VCaP (cell line): ENCODE results near the gene PDK4.

Experiments used
- H3K27ac ChIP-seq: fragments of 450-650 bp; 2 replicates; pipeline ENCODE4 v1.5.1; 2017
- TF ChIP-seq, protein P1 (sequence below): fragments of 450-650 bp; conservative IDR thresholded peaks from 2 replicates; pipeline ENCODE4 v1.5.1; 2017; ENCODE audit warnings: mild to moderate bottlenecking, moderate library complexity

The PDK4 gene

DNA sequence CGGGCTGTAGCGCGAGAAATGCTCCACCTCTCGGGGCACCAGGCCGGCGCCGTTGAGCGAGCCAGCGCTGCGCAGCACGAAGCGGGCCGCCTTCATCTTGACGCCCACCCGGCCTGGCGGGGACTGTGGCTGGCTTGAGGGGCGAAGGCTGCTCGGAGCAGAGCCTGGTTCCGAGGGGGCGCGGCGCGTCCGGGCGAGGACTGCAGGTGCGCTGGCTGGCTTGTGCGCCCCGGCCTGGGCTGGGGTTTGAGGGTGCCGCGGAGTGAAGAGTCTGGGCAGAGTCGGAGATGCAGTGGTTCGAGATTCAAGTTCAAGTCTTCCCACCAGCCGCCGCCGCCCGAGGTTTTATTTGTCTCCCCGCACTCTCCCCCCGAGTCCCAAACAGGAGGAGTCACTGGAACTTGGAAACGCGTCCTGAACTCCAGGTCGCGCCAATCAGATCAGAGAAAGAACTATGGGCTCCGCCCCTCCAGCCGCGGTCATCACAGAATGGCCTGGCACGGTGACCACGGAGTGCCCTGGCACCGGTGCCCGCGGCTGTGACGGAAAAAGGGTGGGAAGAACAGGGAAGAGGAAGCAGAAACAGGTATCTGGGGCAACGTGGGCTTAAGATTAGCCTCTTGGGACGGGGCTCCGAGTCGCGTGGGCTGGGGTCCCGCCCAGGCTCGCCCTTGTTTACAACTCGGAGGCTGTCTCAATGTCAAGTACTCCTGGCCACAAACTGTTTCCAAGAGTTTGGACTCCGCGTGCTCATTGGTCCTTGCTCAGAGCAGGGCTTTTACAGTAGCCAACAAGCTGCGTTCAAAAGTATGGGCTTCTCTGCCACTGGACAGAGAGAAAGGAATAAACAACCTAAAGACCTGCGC, at the start of gene PDK4:
Gene PDK4 (minus strand): TSS at position 319 of the 866 bp plus-strand sequence. CDS start 223 bp downstream, at position 96.
- H3K27ac ChIP-seq, result no peak within 1 kb of the TSS

DNA sequence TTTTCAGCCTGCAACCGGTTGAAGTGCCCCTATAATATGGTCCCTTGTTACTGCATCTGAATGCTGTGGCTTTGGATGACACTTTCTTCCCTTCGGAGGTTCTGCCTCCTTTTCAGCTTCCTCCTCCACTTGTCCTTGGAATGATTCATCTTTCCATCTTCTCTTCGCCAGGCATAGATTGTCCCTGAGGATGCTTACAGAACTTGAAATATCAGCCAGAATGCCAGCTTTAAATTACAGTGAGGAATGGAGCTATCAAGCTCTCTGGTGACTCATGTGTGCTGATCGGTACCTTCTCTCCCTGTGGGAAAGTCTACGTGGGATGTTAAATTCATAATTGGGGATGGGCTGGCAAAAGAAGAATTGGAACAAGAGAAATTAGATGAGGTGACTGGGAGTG, 45.9 kb upstream of the PDK4 start:
- TF ChIP-seq, protein P1, sequence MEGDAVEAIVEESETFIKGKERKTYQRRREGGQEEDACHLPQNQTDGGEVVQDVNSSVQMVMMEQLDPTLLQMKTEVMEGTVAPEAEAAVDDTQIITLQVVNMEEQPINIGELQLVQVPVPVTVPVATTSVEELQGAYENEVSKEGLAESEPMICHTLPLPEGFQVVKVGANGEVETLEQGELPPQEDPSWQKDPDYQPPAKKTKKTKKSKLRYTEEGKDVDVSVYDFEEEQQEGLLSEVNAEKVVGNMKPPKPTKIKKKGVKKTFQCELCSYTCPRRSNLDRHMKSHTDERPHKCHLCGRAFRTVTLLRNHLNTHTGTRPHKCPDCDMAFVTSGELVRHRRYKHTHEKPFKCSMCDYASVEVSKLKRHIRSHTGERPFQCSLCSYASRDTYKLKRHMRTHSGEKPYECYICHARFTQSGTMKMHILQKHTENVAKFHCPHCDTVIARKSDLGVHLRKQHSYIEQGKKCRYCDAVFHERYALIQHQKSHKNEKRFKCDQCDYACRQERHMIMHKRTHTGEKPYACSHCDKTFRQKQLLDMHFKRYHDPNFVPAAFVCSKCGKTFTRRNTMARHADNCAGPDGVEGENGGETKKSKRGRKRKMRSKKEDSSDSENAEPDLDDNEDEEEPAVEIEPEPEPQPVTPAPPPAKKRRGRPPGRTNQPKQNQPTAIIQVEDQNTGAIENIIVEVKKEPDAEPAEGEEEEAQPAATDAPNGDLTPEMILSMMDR, result no peak
- H3K27ac ChIP-seq, result no peak overlapping the region

More for the DNA sequence above, at the start of gene PDK4:
- TF ChIP-seq, protein P1, result no peak

DNA sequence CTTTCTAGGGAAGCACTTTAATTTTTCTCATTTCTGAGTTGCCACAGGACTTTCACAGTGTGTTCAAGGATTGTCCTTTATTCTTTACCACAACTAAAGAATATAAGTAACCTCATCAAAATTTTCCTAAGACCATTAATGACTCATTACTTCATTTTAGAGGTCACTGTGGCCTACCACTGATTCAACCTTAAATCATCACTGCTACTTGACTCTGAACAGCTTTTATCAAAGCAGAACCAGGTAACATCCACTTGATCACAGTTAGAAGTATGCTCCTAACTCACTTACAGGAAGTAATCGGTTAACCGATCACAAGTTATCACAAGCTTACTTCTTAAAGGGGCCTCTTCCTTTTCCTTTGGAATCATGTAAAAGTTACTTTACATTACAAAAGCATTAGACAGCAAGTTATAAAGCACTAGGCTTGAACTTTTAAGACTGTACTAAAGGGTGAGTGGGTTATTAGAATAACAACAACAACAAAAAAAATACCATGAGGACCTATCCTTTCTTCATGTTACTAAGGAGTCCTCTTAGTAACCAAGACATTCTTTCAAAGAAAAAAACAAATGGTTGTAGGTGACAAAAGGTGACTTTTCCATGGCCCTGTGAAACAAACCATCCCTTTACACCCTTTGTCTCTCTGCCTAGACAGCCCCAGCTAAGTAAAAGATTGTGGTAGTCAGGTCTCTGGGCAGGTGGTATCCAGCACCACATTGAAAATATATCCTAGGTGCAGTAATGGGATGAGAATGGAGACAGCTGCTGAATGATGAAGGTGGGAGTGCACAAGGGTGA, 40.0 kb upstream of the PDK4 start:
- TF ChIP-seq, protein P1, result no peak
- H3K27ac ChIP-seq, result no peak overlapping the region

DNA sequence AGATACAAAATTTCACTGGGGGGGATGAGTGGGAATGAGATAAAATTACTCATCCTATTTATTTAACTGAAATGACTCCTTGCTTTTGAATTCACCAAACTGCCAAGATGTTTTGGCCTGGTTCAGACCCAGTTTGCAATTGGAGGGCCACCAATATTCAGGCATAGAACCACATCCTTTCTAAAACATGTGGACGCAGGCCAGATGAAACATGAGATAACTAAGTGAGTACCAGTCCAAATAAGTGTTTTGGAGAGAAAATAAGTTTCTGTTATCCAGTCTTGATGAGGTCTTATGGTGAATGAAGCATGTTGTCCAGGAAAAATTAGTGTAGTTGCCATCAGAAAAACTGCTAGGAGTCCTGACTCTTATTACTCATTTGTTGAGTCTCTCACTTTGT, 36.3 kb upstream of the PDK4 start:
- TF ChIP-seq, protein P1, result no peak

DNA sequence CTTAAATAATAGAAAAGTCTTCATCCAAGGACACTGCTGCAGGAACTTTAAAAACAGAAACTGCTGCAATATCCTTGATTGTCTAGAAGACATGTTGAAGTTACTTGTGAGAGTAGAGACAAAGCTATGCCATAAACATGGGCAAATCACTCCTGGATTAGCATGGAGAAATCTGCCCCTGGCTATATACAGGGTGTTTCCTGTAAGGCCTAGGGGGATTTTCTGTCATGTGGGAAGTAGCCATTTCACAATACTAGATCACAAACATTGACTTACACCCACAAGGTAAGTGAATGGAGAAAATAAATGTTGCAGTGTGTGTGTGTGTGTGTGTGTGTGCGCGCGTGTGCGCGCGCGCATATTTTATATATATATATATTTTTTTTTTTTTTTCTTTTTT, 35.2 kb upstream of the PDK4 start:
- peak overlapping the region; percentile 70 for H3K27ac ChIP-seq
- TF ChIP-seq, protein P1, result no peak

More for the DNA sequence above, 36.3 kb upstream of the PDK4 start:
- peak overlapping the region; percentile 70 for H3K27ac ChIP-seq

DNA sequence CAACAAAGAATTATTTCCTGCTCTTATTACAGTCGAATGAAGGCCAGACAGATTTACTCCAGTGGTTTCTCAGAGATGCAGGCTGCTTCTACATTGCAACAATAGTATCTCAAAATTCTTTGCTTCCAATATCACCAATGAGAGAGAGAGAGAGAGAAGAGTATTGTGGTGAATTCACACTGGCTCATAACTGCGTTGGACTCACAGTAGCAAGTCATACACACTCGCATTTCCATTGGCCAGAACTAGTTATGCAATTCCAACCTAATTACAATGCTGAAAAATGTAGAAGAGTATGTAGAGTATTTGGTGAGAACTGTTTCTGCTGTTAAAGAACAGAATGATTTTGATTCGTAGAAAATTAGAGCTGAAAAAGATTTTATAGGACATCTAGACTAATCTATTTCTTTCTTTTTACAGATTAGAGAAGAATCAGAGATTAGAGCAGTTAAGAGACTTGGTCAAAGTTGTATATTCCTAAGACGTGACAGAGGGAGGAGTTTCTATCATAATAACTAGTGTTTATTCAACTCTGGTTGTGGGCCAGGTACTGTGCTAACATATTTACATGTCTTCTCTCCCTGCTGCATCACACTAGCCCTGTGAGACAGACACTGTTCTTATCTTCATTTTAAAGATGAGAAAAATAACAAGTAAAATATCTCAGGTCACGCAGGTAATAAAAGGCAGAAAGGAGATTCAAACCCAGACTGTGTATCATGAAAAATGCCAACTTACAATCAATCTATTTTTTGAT, 34.6 kb upstream of the PDK4 start:
- TF ChIP-seq, protein P1, result no peak
- H3K27ac ChIP-seq, result peak overlapping the region; percentile 70
